ENCODE results near the gene WDR59. TPM values are rescaled to one million over a fixed set of nuclear protein-coding genes. Genes with fewer than 3 reads are reported as not detected.

WDR59 gene
- total RNA-seq (2014; rRNA removed; shearing (Covaris generic)) (25.2 and 26.3 TPM in 2 replicates), total RNA-seq (2022) (70.1 and 80.3 TPM in 2 replicates), Bru-seq, nascent RNA (percentile 67 among the genes with signal in this experiment), BruChase-seq, experiment 1, labeled RNA remaining after a 6-hour chase (percentile 75 among the genes with signal in this experiment), BruChase-seq, experiment 2, labeled RNA remaining after a 2-hour chase (percentile 69 among the genes with signal in this experiment)
- long read RNA-seq, full-length matches to known transcripts = 8 of 33 reads
- long read RNA-seq, partial matches to known transcripts = 11 of 33 reads
- long read RNA-seq, other reads (novel, unspliced or antisense) = 14 of 33 reads

DNA sequence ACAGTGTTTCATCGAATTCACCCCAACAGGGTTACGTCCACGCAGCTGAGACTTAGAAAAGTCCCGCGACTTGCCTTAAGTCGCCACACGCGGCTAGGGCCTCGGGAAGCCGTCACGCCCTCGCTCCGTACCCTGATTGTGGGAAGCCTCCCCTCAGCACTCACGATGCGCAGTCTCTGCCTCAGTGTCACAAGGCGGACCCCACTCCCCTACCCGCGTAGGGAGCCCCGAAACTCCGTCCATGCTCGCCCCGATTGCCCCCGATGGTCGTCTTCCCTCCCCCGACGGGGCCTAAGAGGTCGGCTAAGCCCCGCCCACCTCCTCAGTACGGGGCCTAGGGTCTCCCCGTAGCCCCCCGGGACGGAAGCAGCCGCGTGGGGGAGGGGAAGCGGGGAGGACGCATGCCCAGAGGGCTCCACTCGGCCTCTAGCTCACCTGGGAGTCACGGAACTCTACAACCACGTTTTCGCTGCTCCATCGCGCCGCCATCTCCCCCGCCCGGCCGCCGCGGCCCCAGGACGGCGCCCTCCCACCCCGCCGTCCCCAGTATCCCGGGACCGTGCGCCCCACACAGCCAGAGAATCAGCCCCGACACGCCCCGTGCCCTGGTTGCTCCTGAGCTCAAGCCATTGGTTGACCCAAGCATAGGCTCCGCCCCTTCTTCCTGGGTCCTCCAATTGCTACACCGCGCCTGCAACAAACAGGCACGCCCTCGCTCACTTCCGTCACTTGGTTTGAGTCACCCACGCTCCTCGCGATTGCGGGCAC lies at the start of gene WDR59:
TSS of gene WDR59 (minus strand) at position 595 of the 768 bp plus-strand sequence. CDS start at position 489, 106 bp downstream.
- peak within 1 kb of the TSS; percentile 82 for H2AFZ ChIP-seq (ENCODE audit: low read length)
- intact Hi-C loops (cut with micrococcal nuclease; ENCODE audit: unreplicated experiment) = no loop called here
- TF ChIP-seq, protein P1, sequence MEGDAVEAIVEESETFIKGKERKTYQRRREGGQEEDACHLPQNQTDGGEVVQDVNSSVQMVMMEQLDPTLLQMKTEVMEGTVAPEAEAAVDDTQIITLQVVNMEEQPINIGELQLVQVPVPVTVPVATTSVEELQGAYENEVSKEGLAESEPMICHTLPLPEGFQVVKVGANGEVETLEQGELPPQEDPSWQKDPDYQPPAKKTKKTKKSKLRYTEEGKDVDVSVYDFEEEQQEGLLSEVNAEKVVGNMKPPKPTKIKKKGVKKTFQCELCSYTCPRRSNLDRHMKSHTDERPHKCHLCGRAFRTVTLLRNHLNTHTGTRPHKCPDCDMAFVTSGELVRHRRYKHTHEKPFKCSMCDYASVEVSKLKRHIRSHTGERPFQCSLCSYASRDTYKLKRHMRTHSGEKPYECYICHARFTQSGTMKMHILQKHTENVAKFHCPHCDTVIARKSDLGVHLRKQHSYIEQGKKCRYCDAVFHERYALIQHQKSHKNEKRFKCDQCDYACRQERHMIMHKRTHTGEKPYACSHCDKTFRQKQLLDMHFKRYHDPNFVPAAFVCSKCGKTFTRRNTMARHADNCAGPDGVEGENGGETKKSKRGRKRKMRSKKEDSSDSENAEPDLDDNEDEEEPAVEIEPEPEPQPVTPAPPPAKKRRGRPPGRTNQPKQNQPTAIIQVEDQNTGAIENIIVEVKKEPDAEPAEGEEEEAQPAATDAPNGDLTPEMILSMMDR (conservative IDR thresholded peaks at IDR 0.05; ENCODE audit: low read length) = no peak
- no peak for TF ChIP-seq EZH2phosphoT487 (IDR thresholded peaks at IDR 0.05; ENCODE audit: borderline replicate concordance, low read depth, low read length)
- DNase-seq (ENCODE audit: low spot score) = peak; percentile 100
- ChIA-PET POLR2A (interaction anchor here (0.6 to 3.1 kb wide), 21 partner anchors 9 to 1585 kb away, joined by 3 to 19 read pairs (median 4); partner anchors contain the start of genes MLKL, RFWD3 and ZNRF1), CTCF (ENCODE audit: unreplicated experiment) (interaction anchor here (0.6 to 1.3 kb wide), 7 partner anchors 9 to 170 kb away, joined by 3 to 6 read pairs (median 4); partner anchors contain the start of gene ZNRF1)
- H3K4me1 ChIP-seq (ENCODE audit: insufficient read depth, low read length, poor library complexity, severe bottlenecking) = no peaks in the 10 kb centered on the region
- H3K79me2 ChIP-seq (ENCODE audit: insufficient read depth, low read depth, low read length) = peaks cover 21% of the 10 kb centered on the region; the same call in 1 of the 2 replicates
- peak within 1 kb of the TSS; percentile 98 for H3K4me3 ChIP-seq (ENCODE audit: low read depth, low read length, poor library complexity, severe bottlenecking)
- no peaks in the 10 kb centered on the region for H3K9me3 ChIP-seq (ENCODE audit: low read length)
- H4K20me1 ChIP-seq (ENCODE audit: insufficient read depth, low read length) = no peaks in the 10 kb centered on the region
- peak within 1 kb of the TSS; percentile 84 for H3K4me2 ChIP-seq (ENCODE audit: low read length)
- H3K27ac ChIP-seq (ENCODE audit: low read depth, low read length, poor library complexity, severe bottlenecking) = peak within 1 kb of the TSS; percentile 41
- no TSS peak for BruUV-seq (replicated peaks)
- H3K9me2 ChIP-seq (ENCODE audit: insufficient read depth, low read length) = no peaks in the 10 kb centered on the region
- no peaks in the 10 kb centered on the region; the same call in 1 of the 2 replicates for H3K36me3 ChIP-seq (ENCODE audit: insufficient read depth, low read length)

DNA sequence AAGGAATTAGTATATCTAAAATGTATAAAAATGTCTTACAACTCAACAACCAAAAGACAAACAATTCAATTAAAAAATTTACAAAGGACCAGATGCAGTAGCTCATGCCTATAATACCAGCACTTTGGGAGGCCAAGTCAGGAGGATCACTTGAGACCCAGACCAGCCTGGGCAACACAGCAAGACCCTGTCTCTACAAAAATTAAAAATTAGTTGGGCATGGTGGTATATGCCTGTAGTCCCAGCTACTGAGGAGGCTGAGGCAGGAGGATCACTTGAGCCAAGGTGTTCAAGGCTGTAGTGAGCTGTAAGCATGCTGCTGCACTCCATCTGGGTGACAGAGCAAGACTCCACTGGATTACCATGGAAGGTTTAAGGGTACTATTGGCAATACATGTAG lies 47.7 kb upstream of the WDR59 start:
- intact Hi-C loops (cut with micrococcal nuclease; ENCODE audit: unreplicated experiment) = no loop called here
- TF ChIP-seq EZH2phosphoT487 (IDR thresholded peaks at IDR 0.05; ENCODE audit: borderline replicate concordance, low read depth, low read length) = no peak
- TF ChIP-seq, protein P1 (conservative IDR thresholded peaks at IDR 0.05; ENCODE audit: low read length) = no peak
- H3K4me3 ChIP-seq (ENCODE audit: low read depth, low read length, poor library complexity, severe bottlenecking) = no peak overlapping the region
- no peak overlapping the region for H3K27ac ChIP-seq (ENCODE audit: low read depth, low read length, poor library complexity, severe bottlenecking)
- no TSS peak for BruUV-seq (replicated peaks)
- CTCF ChIA-PET (ENCODE audit: unreplicated experiment) = no interaction called here
- no peaks in the 10 kb centered on the region for H3K4me1 ChIP-seq (ENCODE audit: insufficient read depth, low read length, poor library complexity, severe bottlenecking)
- H3K79me2 ChIP-seq (ENCODE audit: insufficient read depth, low read depth, low read length) = no peaks in the 10 kb centered on the region
- POLR2A ChIA-PET = interaction anchor here (0.6 to 1.1 kb wide), 2 partner anchors 11 to 67 kb away, joined by 3 to 4 read pairs; no protein-coding TSS in a partner anchor
- no peak overlapping the region for H3K4me2 ChIP-seq (ENCODE audit: low read length)
- no peaks in the 10 kb centered on the region for H3K9me2 ChIP-seq (ENCODE audit: insufficient read depth, low read length)
- H2AFZ ChIP-seq (ENCODE audit: low read length) = no peak overlapping the region
- no peak for DNase-seq (ENCODE audit: low spot score)
- H3K9me3 ChIP-seq (ENCODE audit: low read length) = peaks cover under 1% of the 10 kb centered on the region; the same call in 1 of the 2 replicates
- no peaks in the 10 kb centered on the region for H4K20me1 ChIP-seq (ENCODE audit: insufficient read depth, low read length)
- H3K36me3 ChIP-seq (ENCODE audit: insufficient read depth, low read length) = no peaks in the 10 kb centered on the region
